Measurements from ENCODE around the gene THSD4.
"Not testable (repeated sequence)": the region's sequence is repeated elsewhere in the genome, so short reads cannot be mapped to it uniquely, and the experiment has no call there.

The THSD4 gene

GRCh38 chr15:71342658-71343057 lies 227.4 kb downstream of the THSD4 start:
- DNase-seq (ENCODE audit: low spot score), result no peak

GRCh38 chr15:71344316-71344715 lies 229.0 kb downstream of the THSD4 start:
- DNase-seq (ENCODE audit: low spot score), result no peak
- FAIRE-seq, result no peak

More at GRCh38 chr15:71342658-71343057, 227.4 kb downstream of the THSD4 start:
- no peak for FAIRE-seq

- FAIRE-seq, result no peak
- no peak for DNase-seq (ENCODE audit: low spot score)
Observed at GRCh38 chr15:71345186-71345585, 229.9 kb downstream of the THSD4 start.

- DNase-seq (ENCODE audit: low spot score) (no peak), FAIRE-seq (no peak)
Observed at GRCh38 chr15:71346464-71346863, 231.2 kb downstream of the THSD4 start.

- no peak for FAIRE-seq
- no peak for DNase-seq (ENCODE audit: low spot score)
Observed at GRCh38 chr15:71348597-71348996, 233.3 kb downstream of the THSD4 start.

- no peak for DNase-seq (ENCODE audit: low spot score)
- no peak for FAIRE-seq
Observed at GRCh38 chr15:71349336-71349735, 234.1 kb downstream of the THSD4 start.

GRCh38 chr15:71349736-71350526 lies 234.7 kb downstream of the THSD4 start:
- no peak for DNase-seq (ENCODE audit: low spot score)
- no peak for FAIRE-seq

- FAIRE-seq, result no peak
- no peak for DNase-seq (ENCODE audit: low spot score)
Observed at GRCh38 chr15:71350622-71351378, 235.5 kb downstream of the THSD4 start.

- FAIRE-seq (no peak), DNase-seq (ENCODE audit: low spot score) (no peak)
Observed at GRCh38 chr15:71352125-71352524, 236.9 kb downstream of the THSD4 start.

- FAIRE-seq (no peak), DNase-seq (ENCODE audit: low spot score) (no peak)
Observed at GRCh38 chr15:71352765-71353164, 237.5 kb downstream of the THSD4 start.

GRCh38 chr15:71353171-71353570 lies 237.9 kb downstream of the THSD4 start:
- FAIRE-seq (no peak), DNase-seq (ENCODE audit: low spot score) (no peak)

GRCh38 chr15:71355268-71355667 lies 240.0 kb downstream of the THSD4 start:
- DNase-seq (ENCODE audit: low spot score) (no peak), FAIRE-seq (no peak)

GRCh38 chr15:71357321-71357732 lies 242.1 kb downstream of the THSD4 start:
- DNase-seq (ENCODE audit: low spot score) (no peak), FAIRE-seq (no peak)

GRCh38 chr15:71357967-71358366 lies 242.7 kb downstream of the THSD4 start:
- FAIRE-seq, result no peak

GRCh38 chr15:71359246-71359645 lies 244.0 kb downstream of the THSD4 start:
- FAIRE-seq, result no peak
- no peak for DNase-seq (ENCODE audit: low spot score)

More at GRCh38 chr15:71357967-71358366, 242.7 kb downstream of the THSD4 start:
- no peak for DNase-seq (ENCODE audit: low spot score)

GRCh38 chr15:71362556-71362955 lies 247.3 kb downstream of the THSD4 start:
- DNase-seq (ENCODE audit: low spot score), result no peak
- FAIRE-seq, result no peak

- DNase-seq (ENCODE audit: low spot score), result no peak
- no peak for FAIRE-seq
Observed at GRCh38 chr15:71362987-71363968, 248.0 kb downstream of the THSD4 start.

- no peak for FAIRE-seq
- DNase-seq (ENCODE audit: low spot score), result no peak
Observed at GRCh38 chr15:71364117-71364584, 248.9 kb downstream of the THSD4 start.

- DNase-seq (ENCODE audit: low spot score) (no peak), FAIRE-seq (no peak)
Observed at GRCh38 chr15:71366522-71366921, 251.3 kb downstream of the THSD4 start.

- DNase-seq (ENCODE audit: low spot score), result no peak
- no peak for FAIRE-seq
Observed at GRCh38 chr15:71366926-71367325, 251.7 kb downstream of the THSD4 start.

GRCh38 chr15:71367737-71368136 lies 252.5 kb downstream of the THSD4 start:
- DNase-seq (ENCODE audit: low spot score); FAIRE-seq: not testable (repeated sequence)

Measured in RCC 7860 (cell line).